ENCODE data around the gene DNAH2.
"Not testable (repeated sequence)": the region's sequence is repeated elsewhere in the genome, so short reads cannot be mapped to it uniquely, and the experiment has no call there.

The DNAH2 gene

DNA sequence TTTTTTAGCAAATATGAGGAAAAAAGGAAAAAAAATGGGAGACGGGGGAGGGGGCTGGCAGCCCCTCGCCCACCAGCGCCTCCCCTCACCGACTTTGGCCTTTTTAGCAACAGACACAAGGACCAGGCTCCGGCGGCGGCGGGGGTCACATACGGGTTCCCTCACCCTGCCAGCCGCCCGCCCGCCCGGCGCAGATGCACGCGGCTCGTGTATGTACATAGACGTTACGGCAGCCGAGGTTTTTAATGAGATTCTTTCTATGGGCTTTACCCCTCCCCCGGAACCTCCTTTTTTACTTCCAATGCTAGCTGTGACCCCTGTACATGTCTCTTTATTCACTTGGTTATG is 136.1 kb downstream of the DNAH2 start:
- no peak for DNase-seq

DNA sequence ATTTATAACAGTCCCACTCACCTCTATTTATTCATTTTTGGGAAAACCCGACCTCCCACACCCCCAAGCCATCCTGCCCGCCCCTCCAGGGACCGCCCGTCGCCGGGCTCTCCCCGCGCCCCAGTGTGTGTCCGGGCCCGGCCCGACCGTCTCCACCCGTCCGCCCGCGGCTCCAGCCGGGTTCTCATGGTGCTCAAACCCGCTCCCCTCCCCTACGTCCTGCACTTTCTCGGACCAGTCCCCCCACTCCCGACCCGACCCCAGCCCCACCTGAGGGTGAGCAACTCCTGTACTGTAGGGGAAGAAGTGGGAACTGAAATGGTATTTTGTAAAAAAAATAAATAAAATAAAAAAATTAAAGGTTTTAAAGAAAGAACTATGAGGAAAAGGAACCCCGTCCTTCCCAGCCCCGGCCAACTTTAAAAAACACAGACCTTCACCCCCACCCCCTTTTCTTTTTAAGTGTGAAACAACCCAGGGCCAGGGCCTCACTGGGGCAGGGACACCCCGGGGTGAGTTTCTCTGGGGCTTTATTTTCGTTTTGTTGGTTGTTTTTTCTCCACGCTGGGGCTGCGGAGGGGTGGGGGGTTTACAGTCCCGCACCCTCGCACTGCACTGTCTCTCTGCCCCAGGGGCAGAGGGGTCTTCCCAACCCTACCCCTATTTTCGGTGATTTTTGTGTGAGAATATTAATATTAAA is 136.7 kb downstream of the DNAH2 start:
- no peak for DNase-seq

DNA sequence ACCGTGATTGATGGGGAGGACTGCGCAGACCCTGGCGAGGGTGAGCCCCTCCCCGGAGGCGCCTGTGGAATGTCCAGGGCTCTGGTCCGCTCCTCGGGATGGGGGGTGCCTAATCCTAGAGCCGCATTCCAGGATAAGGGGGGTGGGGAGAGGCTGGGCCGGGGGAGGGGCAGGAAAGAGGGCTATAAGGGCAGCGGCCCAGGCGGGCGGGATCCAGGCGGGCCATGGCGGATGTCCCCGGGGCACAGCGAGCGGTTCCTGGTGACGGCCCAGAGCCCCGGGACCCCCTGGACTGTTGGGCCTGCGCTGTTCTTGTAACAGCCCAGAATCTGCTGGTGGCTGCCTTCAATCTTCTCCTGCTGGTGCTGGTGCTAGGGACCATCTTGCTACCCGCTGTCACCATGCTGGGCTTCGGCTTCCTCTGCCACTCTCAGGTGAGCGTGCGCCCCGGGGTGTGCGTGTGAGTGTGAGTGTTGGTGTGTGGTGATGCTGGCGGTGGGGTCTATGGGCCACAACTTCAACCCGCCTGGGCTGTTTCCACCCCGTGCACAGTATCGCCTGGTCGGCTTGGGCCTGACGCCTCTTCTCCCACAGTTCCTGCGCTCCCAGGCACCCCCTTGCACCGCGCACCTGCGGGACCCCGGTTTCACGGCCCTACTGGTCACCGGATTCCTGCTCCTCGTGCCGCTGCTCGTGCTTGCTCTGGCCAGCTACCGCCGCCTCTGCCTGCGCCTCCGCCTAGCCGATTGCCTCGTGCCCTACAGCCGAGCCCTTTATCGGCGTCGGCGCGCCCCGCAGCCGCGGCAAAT is 137.5 kb downstream of the DNAH2 start, which contains the start of gene TMEM88:
TMEM88 (plus strand) TSS at position 216 of the 809 bp plus-strand sequence; CDS start at position 225, 9 bp downstream.
- no peak for DNase-seq

DNA sequence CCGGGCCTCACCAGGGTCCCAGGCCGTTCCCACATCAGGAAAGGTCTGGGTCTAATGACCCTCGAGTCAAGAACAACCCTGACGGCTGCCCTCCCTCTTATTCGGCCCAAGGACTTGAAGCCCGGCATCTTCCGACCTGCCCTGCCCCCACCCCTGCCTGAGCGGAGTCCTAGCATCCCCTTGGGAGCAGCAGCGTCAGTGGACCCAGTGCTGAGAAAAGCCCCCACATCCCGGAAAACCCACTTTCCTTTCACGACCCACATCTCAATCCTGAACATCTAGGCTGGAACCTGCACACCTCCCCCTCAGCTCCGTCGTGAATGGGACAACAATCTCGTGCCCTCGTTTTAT is 138.1 kb downstream of the DNAH2 start:
- no peak for DNase-seq

DNA sequence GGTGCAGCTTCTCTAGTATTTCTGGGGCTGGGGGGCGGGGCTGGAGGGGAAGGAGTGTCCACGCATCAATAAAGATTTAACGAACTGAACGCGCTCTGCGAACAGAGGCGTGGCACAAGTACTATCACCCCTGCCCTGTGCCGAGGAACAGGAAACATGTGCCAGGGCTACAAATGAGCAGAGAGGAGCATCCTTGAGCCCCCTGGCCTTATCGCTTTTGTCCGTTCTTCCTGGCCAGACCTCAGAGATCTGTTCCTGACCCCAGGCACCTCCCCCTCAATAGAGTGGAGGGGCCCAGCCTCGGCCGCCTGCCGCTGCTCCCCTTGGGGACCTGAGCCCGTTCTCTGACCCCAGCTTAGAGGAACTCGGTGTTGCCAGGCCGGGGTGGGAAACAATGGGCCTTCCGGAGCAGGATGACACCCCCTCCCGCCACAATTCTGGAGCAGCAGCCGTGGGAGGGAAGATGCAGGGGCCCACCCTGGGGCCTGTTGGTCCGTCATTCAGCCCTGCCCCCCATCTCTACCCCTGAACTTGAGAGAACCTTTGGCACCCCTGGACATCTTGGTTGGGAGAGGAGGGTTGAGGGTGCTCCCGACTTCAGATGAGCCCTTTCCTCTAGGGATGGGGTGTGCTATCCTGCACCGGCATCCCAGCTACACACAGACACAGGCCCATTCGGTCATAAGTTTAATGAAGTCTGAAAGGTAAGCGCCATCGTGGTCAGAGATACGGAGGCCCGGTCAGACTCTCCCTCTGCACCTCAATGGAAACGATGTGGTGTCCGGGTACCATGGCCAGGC is 138.7 kb downstream of the DNAH2 start:
- DNase-seq: peak; percentile 41

DNA sequence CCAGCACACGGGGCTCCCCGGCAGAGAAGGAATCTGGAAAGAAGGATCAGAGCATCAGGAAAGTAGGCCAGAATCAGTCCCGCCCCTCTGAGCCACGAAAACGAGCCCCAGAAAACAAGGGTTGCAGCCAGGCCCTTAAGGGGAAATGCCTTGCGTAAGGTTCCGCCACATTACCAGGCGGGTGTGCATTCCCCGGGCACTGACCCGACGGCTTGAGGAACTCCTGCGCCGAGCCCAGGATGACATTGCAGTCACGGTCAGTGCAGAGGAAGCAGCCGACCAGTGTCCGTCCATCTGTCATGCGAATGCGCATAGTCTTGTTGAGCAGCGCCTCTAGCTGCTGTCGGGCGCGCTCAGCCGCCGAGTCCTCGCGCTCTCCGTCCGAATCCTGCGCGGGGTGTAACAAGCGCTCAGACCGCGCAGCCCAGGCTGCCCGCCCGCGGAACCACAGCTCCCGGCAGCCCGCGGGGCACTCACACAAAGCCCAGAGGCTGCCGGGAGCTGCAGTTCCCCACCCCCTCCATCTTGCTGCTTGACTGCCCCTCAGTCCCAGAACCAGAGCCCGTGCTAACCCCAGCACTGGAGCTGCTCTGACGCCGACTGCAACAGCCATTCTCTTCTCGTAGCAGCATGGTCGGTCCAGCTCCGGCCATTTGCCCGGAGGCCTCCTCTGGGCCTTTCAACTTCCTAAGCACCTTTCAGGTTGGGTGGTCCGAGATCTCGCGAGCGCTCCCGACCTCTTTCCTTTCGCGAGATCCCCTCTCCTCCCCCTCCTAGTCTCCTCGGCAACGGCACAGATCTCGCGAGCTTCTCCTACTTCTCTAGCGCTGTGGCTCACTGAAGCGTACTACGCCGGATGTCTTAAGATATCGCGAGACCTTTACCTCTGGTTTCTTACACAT is 139.5 kb downstream of the DNAH2 start, which contains the start of gene NAA38:
NAA38 (minus strand) TSS at position 749 of the 902 bp plus-strand sequence; CDS start at position 653, 96 bp downstream.
- DNase-seq: peak; percentile 98

DNA sequence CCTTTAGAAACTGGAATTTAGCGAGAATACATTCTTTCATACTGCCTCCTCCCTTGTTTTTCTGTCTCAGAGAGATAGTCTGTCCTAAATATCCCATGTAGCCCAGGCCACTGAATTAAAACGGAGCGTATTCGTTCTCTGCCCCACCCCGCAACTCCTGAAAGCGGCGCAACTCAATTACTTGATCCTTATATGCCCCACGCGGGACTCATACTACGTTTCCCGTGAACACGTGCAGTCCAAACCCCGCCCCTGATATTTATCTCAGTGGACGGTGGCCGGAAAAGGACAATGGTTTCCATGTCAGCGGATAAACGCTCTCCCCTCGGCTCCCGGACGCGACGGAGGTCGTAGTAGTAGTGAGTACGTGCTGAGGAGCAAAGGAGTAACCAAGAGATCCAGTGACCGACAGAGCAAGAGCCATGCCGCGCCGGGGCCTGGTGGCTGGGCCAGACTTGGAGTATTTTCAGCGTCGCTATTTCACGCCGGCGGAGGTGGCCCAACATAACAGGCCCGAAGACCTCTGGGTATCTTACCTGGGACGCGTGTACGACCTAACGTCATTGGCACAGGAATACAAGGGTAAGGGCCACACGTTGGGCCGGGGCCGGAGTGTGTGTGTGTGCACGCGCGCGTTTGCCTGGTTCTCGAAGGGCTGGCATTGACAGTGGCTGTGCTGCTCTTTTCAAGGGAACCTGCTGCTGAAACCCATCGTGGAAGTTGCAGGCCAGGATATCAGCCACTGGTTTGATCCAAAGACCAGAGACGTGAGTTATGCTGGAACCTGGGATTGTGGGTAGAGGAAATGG is 140.4 kb downstream of the DNAH2 start, which contains the start of gene CYB5D1:
CYB5D1 (plus strand) TSS at position 291 of the 809 bp plus-strand sequence; CDS start at position 423, 132 bp downstream.
- peak; percentile 93 for DNase-seq

DNA sequence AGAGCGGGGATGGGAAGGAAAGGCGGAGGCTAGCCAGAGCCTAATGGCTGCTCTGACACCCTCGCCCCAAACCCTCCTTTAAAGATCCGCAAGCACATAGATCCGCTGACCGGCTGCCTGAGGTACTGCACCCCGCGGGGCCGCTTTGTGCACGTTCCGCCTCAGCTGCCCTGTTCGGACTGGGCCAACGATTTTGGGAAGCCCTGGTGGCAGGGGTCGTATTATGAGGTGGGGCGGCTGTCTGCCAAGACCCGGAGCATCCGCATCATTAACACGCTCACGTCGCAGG is 140.9 kb downstream of the DNAH2 start:
- peak; percentile 51 for DNase-seq

DNA sequence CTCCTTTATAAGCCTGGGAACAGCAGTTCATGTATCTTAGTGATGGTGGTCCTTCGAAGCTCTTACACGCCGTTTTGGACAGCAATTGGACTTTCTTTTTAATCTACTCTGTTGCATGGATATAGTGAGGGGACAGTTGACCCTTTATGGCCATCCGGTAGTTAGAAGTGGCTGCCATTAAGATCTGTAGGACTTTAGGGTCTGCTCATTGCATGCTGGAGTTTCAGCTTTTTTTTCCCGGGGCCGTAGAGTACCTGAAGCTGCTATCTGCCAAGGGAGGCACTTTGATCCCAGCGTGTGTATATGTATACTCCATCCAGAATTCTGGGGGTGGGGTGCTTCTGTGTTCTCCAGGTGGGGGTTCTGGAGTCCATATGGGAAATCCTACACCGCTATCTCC is 141.5 kb downstream of the DNAH2 start:
- DNase-seq: no peak

DNA sequence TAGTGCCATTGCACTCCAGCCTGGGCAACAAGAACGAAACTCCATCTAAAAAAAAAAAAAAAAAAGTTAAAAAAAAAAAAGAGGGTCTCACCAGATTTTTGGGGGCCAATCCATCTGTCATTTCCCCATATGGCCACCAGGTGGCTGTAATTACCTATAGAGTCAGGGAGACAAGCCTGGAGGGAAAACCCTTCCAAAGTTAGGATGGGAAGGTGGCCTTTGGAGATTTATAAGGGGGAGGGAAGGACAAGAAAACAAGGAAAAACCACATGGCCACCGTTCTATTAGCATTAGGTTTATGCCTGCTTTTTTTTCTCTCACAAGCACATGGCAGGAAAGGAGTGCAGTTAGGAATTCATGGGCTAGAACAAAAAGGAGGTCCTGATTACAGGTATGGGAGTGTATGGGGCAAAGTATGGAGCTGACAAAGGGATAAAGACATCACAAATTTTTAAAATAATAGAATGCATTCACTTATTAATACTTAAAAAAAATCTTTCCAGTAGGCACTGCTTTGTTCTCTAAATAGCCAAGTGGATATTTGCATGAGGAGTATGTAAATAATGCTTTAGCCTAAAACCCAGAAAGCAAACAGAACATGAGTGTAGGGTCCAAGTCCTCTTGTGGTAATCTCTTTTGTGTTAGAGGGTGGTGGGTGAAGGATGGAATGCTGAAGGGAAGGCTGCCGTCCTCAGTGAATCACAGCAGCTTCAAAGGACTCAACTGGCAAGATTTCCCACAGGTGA is 145.3 kb downstream of the DNAH2 start:
- peak; percentile 52 for DNase-seq

DNA sequence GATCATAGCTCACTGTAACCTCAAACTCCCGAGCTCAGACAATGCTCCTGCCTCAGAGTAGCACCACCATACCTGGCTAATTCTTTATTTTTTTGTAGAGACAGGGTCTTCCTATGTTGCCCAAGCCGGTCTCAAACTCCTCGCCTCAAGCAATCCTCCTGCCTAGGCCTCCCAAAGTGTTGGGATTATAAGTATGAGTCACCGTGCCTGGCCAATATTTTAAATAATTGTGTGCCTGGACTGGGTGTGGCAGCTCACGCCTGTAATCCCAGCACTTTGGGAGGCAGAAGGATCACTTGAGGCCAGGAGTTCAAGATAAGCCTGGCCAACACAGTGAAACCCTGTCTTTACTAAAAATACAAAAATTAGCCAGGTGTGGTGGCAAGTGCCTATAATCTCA is 146.8 kb downstream of the DNAH2 start:
- not testable (repeated sequence) for DNase-seq

DNA sequence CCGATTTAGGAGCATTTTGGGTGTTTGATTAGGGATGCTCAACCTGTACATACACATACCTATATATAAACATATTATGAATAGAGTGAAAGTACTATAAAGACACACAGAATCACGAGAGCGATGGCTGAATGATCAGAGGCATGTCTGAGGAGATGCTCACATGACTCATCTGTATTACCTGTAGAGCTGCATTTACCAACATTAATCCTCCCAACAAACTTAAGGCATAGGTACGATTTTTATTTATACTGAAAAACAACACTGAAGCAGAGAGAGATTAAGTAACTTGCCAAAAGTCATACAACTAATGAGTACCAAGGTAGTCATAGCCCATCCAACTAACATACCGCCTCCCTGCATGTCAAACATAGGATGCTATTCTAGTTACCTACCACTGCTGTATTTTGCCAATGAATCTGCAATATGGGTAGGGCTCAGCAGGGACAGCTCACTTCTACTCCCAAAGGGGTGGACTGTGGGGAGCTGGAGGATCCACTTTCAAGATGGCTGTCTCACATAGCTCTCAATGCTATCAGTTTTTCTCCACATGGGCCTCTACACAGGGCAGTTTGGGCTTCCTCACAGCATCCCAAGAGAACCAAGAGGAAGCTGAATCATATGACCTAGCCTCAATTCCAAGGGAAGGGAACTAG is 147.6 kb downstream of the DNAH2 start:
- no peak for DNase-seq

DNA sequence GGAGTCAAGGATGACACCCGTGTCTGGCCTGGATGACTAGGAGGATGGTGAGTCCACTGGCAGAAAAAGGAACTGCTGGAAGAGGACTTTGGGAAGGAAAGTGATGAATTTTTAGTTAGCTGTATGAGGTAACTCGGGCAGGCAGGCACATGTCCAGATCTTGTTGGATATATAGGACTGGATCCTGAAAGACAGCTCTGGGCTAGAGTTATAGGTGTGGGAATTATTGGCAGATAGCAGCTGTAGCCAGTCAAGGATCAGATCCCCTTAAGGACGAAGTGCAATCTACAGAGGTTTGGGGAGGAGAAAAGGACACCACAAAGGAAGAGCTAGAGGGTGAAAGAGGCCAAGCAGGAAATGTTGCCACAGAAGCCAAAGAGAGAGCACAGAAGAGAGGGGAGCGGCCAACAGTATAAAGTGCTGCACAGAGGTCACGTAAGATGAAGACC is 150.4 kb downstream of the DNAH2 start:
- peak; percentile 39 for DNase-seq

DNA sequence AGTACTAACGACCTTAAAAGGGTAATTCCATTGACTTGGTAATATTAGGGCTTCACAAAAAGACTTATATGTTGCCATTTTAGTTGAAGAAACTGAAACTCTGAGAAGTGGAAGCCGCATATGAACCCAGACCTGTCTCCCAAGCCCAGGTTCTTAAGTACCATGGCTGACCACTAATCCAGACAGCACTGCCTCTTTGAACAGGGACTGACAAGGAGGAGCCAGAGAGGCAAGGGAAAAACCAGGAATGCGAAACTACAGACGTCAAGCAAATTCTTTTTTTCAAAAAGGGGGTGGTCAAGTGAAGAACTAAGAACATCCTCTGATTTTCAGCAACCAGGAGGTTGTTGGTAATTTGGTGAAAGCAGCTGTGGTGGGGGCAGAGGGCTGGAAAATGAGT is 155.5 kb downstream of the DNAH2 start:
- no peak for DNase-seq

DNA sequence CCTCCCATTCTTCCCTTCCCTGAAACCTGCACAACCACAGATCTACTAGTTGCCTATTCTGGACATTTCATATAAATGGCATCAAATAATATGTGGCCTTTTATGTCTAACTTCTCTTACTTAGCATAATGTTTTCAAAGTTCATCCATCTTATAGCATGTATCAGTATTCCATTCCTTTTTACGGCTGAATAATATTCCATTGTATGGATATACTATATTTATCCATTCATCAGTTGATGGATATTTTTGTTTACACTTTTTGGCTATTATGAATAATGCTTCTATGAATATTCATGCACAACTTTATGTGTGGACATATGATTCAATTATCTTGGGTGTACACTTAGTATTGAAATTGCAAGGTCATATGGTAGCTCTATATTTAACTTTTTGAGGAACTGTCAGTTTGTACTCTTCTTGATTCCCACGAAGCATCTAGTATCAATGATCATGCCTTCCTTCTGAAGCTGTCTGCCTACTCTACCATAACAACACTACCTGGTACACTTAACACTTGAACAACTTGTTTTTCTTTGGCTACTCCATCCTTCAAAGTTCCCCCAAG is 158.3 kb downstream of the DNAH2 start:
- no peak for DNase-seq

DNA sequence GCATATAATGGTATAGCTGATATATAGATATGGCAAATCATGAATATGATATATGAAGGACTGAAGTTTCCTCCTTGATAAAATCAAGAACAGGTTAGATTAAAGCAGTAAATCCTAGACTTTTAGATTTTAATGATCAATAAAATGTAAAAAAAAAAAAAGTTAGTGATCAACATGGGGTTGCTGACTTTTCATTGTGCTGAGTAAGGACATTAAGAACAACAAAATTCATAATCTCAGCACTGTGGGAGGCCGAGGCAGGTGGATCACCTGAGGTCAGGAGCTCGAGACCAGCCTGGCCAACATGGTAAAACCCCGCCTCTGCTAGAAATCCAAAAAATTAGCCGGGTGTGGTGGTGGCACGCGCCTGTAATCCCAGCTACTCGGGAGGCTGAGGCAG is 160.7 kb downstream of the DNAH2 start:
- no peak for DNase-seq

DNA sequence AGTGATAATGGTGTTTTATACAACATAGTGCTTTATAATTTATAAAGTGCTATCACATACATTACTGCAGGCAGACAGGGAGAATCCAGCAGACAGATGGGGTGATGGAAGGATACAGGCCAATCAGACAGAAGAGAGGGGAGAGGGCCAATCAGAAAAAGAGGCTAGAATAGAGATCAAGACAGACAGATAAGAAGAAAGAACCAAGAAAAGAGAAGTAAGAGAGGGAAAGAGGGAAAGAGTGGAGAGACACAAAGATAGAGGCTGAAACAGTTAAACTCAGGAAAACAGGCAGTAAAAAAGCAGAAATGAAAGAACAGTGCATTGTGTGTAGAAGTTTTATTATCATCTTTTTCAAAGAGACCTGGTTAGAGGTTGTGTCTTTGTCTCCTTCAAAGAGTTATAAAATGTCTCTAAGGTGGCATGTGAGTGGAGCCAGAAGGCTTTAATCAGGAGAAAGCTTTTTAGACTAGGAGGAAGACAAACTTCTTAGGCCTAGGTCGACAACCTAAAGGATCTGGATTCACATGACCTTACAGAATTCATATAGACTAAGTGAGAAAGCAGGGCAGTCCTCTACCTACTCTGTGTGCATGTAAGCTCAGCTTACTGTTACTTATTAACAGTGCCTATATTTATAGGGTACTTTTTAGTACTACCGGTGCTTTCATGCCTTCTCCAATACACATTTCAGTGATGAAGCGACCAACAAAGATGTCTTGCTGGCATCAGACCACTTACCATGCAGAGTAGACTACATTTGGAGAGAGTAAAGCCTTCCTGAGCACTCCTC is 162.7 kb downstream of the DNAH2 start:
- no peak for DNase-seq

DNA sequence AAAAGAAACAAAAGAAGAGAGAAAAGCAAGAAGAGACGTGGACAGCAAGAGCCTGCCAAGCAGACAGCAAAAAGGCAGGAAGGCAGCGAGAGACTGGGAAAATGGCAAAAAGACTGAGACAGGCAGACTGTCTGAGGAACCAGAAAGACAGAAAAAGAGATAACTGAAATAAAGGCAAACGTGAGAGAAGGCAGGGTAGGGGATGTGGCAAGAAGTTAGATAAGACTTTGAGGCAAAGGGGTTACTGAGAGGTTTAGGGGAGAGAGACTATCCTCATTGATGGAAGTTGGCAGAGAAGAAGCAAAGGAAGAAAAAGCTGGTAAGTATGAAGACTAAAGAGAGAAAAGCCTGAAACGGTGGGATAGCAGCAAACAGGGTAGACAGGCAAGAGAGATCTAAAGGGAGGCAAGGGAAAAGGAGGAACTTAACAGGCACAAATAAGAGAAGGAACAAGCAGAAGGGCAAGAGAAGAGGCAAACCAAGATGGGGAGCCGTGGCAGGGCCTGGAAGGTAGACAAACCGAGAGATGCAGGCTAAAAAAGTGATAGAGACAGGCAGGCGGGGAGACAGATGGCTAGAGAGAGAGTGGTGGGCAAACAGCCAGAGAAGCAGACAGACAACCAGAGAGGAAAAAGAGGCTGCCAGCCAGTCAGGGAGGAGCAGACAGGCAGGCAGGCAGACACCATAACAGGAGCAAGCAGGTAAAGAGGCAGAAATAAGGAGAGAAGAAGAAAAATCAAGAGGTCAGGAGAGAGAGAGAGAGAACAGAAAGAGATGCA is 163.9 kb downstream of the DNAH2 start:
- DNase-seq: no peak

Data from suppressor macrophage treated with lipopolysaccharide for 4 hours (primary cell).